HPDE6-E6E7 (cell line): ENCODE measurements around the gene CA10.
A peak's percentile ranks its signal among the peaks of the same experiment; 100 is the strongest.

Experiments used
- DNase-seq: peaks from one replicate; pipeline ENCODE4 v3.0.0; 2011; ENCODE audit warnings: missing footprints; ENCODE audit errors: extremely low spot score

The CA10 gene

GRCh38 chr17:52147431-52147830, 11.1 kb downstream of the CA10 start:
- DNase-seq, result no peak

GRCh38 chr17:52145476-52145875, 13.0 kb downstream of the CA10 start:
- DNase-seq, result no peak

- DNase-seq, result no peak
Measured at GRCh38 chr17:52143542-52143941, 15.0 kb downstream of the CA10 start.

GRCh38 chr17:52140601-52141000, 17.9 kb downstream of the CA10 start:
- DNase-seq, result no peak

GRCh38 chr17:52138752-52139151, 19.8 kb downstream of the CA10 start:
- DNase-seq, result no peak

GRCh38 chr17:52138350-52138749, 20.2 kb downstream of the CA10 start:
- no peak for DNase-seq

GRCh38 chr17:52136166-52136565, 22.3 kb downstream of the CA10 start:
- DNase-seq, result no peak

GRCh38 chr17:52134641-52135040, 23.9 kb downstream of the CA10 start:
- no peak for DNase-seq

- DNase-seq, result no peak
Measured at GRCh38 chr17:52128721-52129120, 29.8 kb downstream of the CA10 start.

GRCh38 chr17:52124993-52125392, 33.5 kb downstream of the CA10 start:
- no peak for DNase-seq

- DNase-seq, result no peak
Measured at GRCh38 chr17:52124561-52124960, 34.0 kb downstream of the CA10 start.

- no peak for DNase-seq
Measured at GRCh38 chr17:52120465-52120864, 38.0 kb downstream of the CA10 start.

- no peak for DNase-seq
Measured at GRCh38 chr17:52110923-52111581, 47.5 kb downstream of the CA10 start.

- DNase-seq, result peak; percentile 31
Measured at GRCh38 chr17:52106638-52107261, 51.8 kb downstream of the CA10 start.

GRCh38 chr17:52106072-52106471, 52.4 kb downstream of the CA10 start:
- no peak for DNase-seq

- DNase-seq, result no peak
Measured at GRCh38 chr17:52105591-52105990, 52.9 kb downstream of the CA10 start.

- DNase-seq, result no peak
Measured at GRCh38 chr17:52096056-52096455, 62.5 kb downstream of the CA10 start.

GRCh38 chr17:52084176-52084575, 74.3 kb downstream of the CA10 start:
- no peak for DNase-seq

- no peak for DNase-seq
Measured at GRCh38 chr17:52079496-52079895, 79.0 kb downstream of the CA10 start.

- no peak for DNase-seq
Measured at GRCh38 chr17:52071712-52072111, 86.8 kb downstream of the CA10 start.

GRCh38 chr17:52064791-52065211, 93.7 kb downstream of the CA10 start:
- no peak for DNase-seq

- no peak for DNase-seq
Measured at GRCh38 chr17:52049496-52049895, 109.0 kb downstream of the CA10 start.

- DNase-seq, result no peak
Measured at GRCh38 chr17:52049051-52049450, 109.5 kb downstream of the CA10 start.
